B cell (primary cell): Measurements from ENCODE around the gene KAZN. TPM values are rescaled to one million over a fixed set of nuclear protein-coding genes. Genes with fewer than 3 reads are reported as not detected.

Source experiments
- ATAC-seq: fragments of 200-7000 bp; cut with Tn5 transposase; one replicate; pipeline ENCODE4 v1.10.0; 2021; ENCODE audit warnings: low read depth, mild to moderate bottlenecking, moderate number of reproducible peaks, moderate library complexity
- CTCF ChIA-PET: fragments of 350-600 bp; sonication (Branson Sonifier 250); formaldehyde crosslinking; loops from one replicate; lab custom pipeline; 2021; ENCODE audit warnings: antibody characterized with exemption, inconsistent platforms; lab: Charles Lee
- POLR2A ChIA-PET: fragments of 350-600 bp; sonication (Branson Sonifier 250); formaldehyde crosslinking; loops from one replicate; lab custom pipeline; 2021; ENCODE audit warnings: antibody characterized with exemption; lab: Charles Lee
- DNase-seq: peaks from one replicate; pipeline ENCODE4 v3.0.0; 2013
- H2AFZ ChIP-seq: 2 replicates; pipeline ENCODE4 v1.6.1; 2012; ENCODE audit warnings: mild to moderate bottlenecking, low read depth, low read length; ENCODE audit not compliant: insufficient read depth, poor library complexity, severe bottlenecking
- H3K27ac ChIP-seq, 2 donors: 1 replicate in 1 of 2; 2 replicates in 1 of 2; pipeline ENCODE4 v1.5.1; 2012 to 2013; ENCODE audit warnings: low read length in 2 of 2, mild to moderate bottlenecking in 2 of 2, moderate library complexity in 1 of 2
- H3K27me3 ChIP-seq, 4 experiments: fragments of 200-600 bp in 1 of 4; sonication (generic) in 1 of 4; replicated peaks in 1 of 4; 1 replicate in 2 of 4; 2 replicates in 2 of 4; pipeline versions ENCODE4 v1.6.1 to v1.7.0; 2013 to 2016; ENCODE audit warnings: low read length in 3 of 4, mild to moderate bottlenecking in 2 of 4, mixed read lengths in 1 of 4, moderate library complexity in 1 of 4; ENCODE audit not compliant: insufficient read depth in 4 of 4, control insufficient read depth in 3 of 4; ENCODE audit errors: control extremely low read depth in 1 of 4
- H3K36me3 ChIP-seq, 2 experiments: replicated peaks in 1 of 2; 1 replicate in 1 of 2; 2 replicates in 1 of 2; pipeline versions ENCODE4 v1.6.1 to v1.7.1; 2013; ENCODE audit warnings: low read length in 1 of 2; ENCODE audit not compliant: insufficient read depth in 2 of 2, control insufficient read depth in 1 of 2; ENCODE audit errors: control extremely low read depth in 1 of 2, extremely low read depth in 1 of 2
- H3K4me1 ChIP-seq, 2 donors: fragments of 200-600 bp in 1 of 2; sonication (generic) in 1 of 2; 1 replicate in 1 of 2; 2 replicates in 1 of 2; pipeline versions ENCODE4 v1.5.1 to v1.6.1; 2013 to 2017; ENCODE audit warnings: low read length in 2 of 2; ENCODE audit not compliant: control insufficient read depth in 2 of 2, insufficient read depth in 2 of 2
- H3K4me2 ChIP-seq: replicated peaks from 2 replicates; pipeline ENCODE3; 2012; ENCODE audit warnings: mild to moderate bottlenecking, low read depth, low read length; ENCODE audit not compliant: poor library complexity, severe bottlenecking
- H3K4me3 ChIP-seq, 5 experiments: fragments of 200-600 bp in 1 of 5; sonication (generic) in 1 of 5; 1 replicate in 3 of 5; 2 replicates in 2 of 5; pipeline versions ENCODE4 v1.5.1 to v1.7.0; 2011 to 2016; ENCODE audit warnings: low read length in 4 of 5, mild to moderate bottlenecking in 4 of 5, low read depth in 2 of 5, control low read depth in 1 of 5, moderate library complexity in 1 of 5; ENCODE audit not compliant: insufficient read depth in 1 of 5; ENCODE audit errors: control extremely low read depth in 1 of 5, extremely low read depth in 1 of 5
- H3K79me2 ChIP-seq: fragments of 200-600 bp; sonication (generic); one replicate; pipeline ENCODE4 v1.6.0; 2016; ENCODE audit warnings: low read length; ENCODE audit not compliant: control insufficient read depth, insufficient read depth
- H3K9ac ChIP-seq: fragments of 200-600 bp; sonication (generic); 2 replicates; pipeline ENCODE4 v1.6.1; 2017; ENCODE audit warnings: mild to moderate bottlenecking, low read length, moderate library complexity
- H3K9me3 ChIP-seq, 3 donors: one replicate each; pipeline versions ENCODE4 v1.6.1 to v1.7.1; 2013; ENCODE audit warnings: low read length in 2 of 3; ENCODE audit not compliant: control insufficient read depth in 2 of 3, insufficient read depth in 1 of 3; ENCODE audit errors: control extremely low read depth in 1 of 3
- H4K20me1 ChIP-seq: 2 replicates; pipeline ENCODE4 v1.6.0; 2012; ENCODE audit warnings: mild to moderate bottlenecking, low read length; ENCODE audit not compliant: insufficient read depth, control insufficient read depth, poor library complexity, severe bottlenecking
- H3K27ac Mint-ChIP-seq: one replicate; pipeline ENCODE4 v1.8.0; 2021; ENCODE audit warnings: mixed read lengths
- H3K27me3 Mint-ChIP-seq: one replicate; pipeline ENCODE4 v1.8.0; 2021; ENCODE audit warnings: mixed read lengths
- H3K4me1 Mint-ChIP-seq: one replicate; pipeline ENCODE4 v1.8.0; 2021; ENCODE audit warnings: mixed read lengths
- H3K4me3 Mint-ChIP-seq: one replicate; pipeline ENCODE4 v1.8.0; 2021; ENCODE audit warnings: mixed read lengths
- H3K9me3 Mint-ChIP-seq: one replicate; pipeline ENCODE4 v1.8.0; 2022; ENCODE audit warnings: mixed read lengths; ENCODE audit not compliant: insufficient read depth
- CTCF ChIP-seq: fragments of 200-600 bp; IDR thresholded peaks from one replicate; pipeline ENCODE4 v1.8.0; 2022; ENCODE audit warnings: antibody characterized with exemption, mild to moderate bottlenecking
- EZH2 ChIP-seq: IDR thresholded peaks from 2 replicates; pipeline ENCODE4 v1.6.1; 2012; ENCODE audit warnings: borderline replicate concordance, low read depth, mild to moderate bottlenecking, moderate library complexity, low read length; ENCODE audit not compliant: insufficient read depth, poor library complexity, severe bottlenecking
- WGBS: methylation state at CpG from one replicate; pipeline ENCODE4 v1.1.5; 2013; ENCODE audit warnings: missing lambda C conversion rate; ENCODE audit not compliant: insufficient coverage; 5-methylcytosine and 5-hydroxymethylcytosine counted together
- intact Hi-C: fragments of 100-400 bp; cut with micrococcal nuclease; formaldehyde crosslinking; loops from one replicate; pipeline ENCODE4 v1.10.0; 2022
- polyA plus RNA-seq: library from polyadenylated mRNA; depleted of rRNA; stranded (reverse); fragments of >200 nt; gene quantifications from 2 replicates; pipeline ENCODE4 v1.2.3, GENCODE V29; 2012
- total RNA-seq, 2 donors: library from RNA; stranded (reverse); fragments of 120-200 nt in 1 of 2; gene quantifications; 1 replicate in 1 of 2; 2 replicates in 1 of 2; pipeline versions ENCODE4 v1.2.3 to v1.2.4, GENCODE V29; 2013 to 2022

The KAZN gene
- total and polyA plus RNA-seq, 2 donors (not counting 1 experiment from before 2014, with no cell fraction given): 0.13 to 0.39 TPM

- WGBS: 20% methylated on average over 1 of the region's 4 CpGs
- ATAC-seq (no peak), DNase-seq (no peak)
- Histone ChIP-seq H3K4me3 (no peak overlapping the region), H3K9me3 (no peaks in the 10 kb centered on the region), H3K4me1 (no peaks in the 10 kb centered on the region), H3K4me2 (no peak overlapping the region), H3K79me2 (no peaks in the 10 kb centered on the region), H4K20me1 (no peaks in the 10 kb centered on the region), H2AFZ (no peak overlapping the region), H3K9ac (no peak overlapping the region), H3K27ac (no peak overlapping the region), H3K27me3 (no peaks in the 10 kb centered on the region), H3K36me3 (no peaks in the 10 kb centered on the region)
- POLR2A ChIA-PET: no interaction called here
- intact Hi-C loops: no loop called here
- Mint-ChIP-seq H3K9me3 (no peaks in the 10 kb centered on the region), H3K4me1 (peaks cover 6% of the 10 kb centered on the region), H3K4me3 (no peak overlapping the region), H3K27ac (no peak overlapping the region), H3K27me3 (no peaks in the 10 kb centered on the region)
- TF ChIP-seq EZH2 (no peak), CTCF (no peak)
- CTCF ChIA-PET: no interaction called here
Observed at GRCh38 chr1:15033264-15033663, 434.8 kb downstream of the KAZN start.

- Mint-ChIP-seq H3K27ac (no peak overlapping the region), H3K9me3 (no peaks in the 10 kb centered on the region), H3K4me3 (no peak overlapping the region), H3K27me3 (no peaks in the 10 kb centered on the region), H3K4me1 (peaks cover 6% of the 10 kb centered on the region)
- Histone ChIP-seq H3K9ac (no peak overlapping the region), H4K20me1 (no peaks in the 10 kb centered on the region), H3K27ac (no peak overlapping the region), H3K4me1 (no peaks in the 10 kb centered on the region), H3K27me3 (no peaks in the 10 kb centered on the region), H3K36me3 (no peaks in the 10 kb centered on the region), H3K4me3 (no peak overlapping the region), H3K79me2 (no peaks in the 10 kb centered on the region), H3K4me2 (no peak overlapping the region), H3K9me3 (no peaks in the 10 kb centered on the region), H2AFZ (no peak overlapping the region)
- TF ChIP-seq EZH2 (no peak), CTCF (no peak)
- CTCF ChIA-PET: no interaction called here
- POLR2A ChIA-PET: no interaction called here
- DNase-seq (no peak), ATAC-seq (no peak)
- WGBS: 96% methylated on average over 16 of the region's 16 CpGs
- intact Hi-C loops: no loop called here
Observed at GRCh38 chr1:15034656-15035055, 436.2 kb downstream of the KAZN start.
